ENCODE measurements around the gene SPTLC3.
A peak's percentile ranks its signal among the peaks of the same experiment; 100 is the strongest.
"Not testable (repeated sequence)": the region's sequence is repeated elsewhere in the genome, so short reads cannot be mapped to it uniquely, and the experiment has no call there.

Gene SPTLC3

GRCh38 chr20:13008761-13009681 is at the start of gene SPTLC3:
Gene SPTLC3 (plus strand): TSS chr20:13008972. CDS start chr20:13009268, 296 bp downstream.
- DNase-seq = peak in 13 of 58 donors; percentile 0 to 38 (median 10)

GRCh38 chr20:12961725-12962124 is 47.0 kb upstream of the SPTLC3 start:
- DNase-seq = no peak

- DNase-seq = no peak
Observed at GRCh38 chr20:12962895-12963294, 45.9 kb upstream of the SPTLC3 start.

- DNase-seq = no peak
Observed at GRCh38 chr20:12963416-12963815, 45.4 kb upstream of the SPTLC3 start.

- DNase-seq = peak in 2 of 58 donors; percentile 1 to 11
Observed at GRCh38 chr20:12965212-12965869, 43.4 kb upstream of the SPTLC3 start.

GRCh38 chr20:12965870-12966251 is 42.9 kb upstream of the SPTLC3 start:
- peak in 3 of 58 donors; percentile 1 to 18 (median 2) for DNase-seq

- peak in 2 of 58 donors; percentile 16 to 37 for DNase-seq
Observed at GRCh38 chr20:12966468-12967085, 42.2 kb upstream of the SPTLC3 start.

- DNase-seq = no peak
Observed at GRCh38 chr20:12967932-12968331, 40.8 kb upstream of the SPTLC3 start.

- no peak for DNase-seq
Observed at GRCh38 chr20:12968472-12968871, 40.3 kb upstream of the SPTLC3 start.

GRCh38 chr20:12969071-12969669 is 39.6 kb upstream of the SPTLC3 start:
- DNase-seq = no peak

GRCh38 chr20:12970372-12970821 is 38.4 kb upstream of the SPTLC3 start:
- DNase-seq = peak in 5 of 58 donors; percentile 1 to 27 (median 7)

- DNase-seq = no peak
Observed at GRCh38 chr20:12975833-12976608, 32.8 kb upstream of the SPTLC3 start.

GRCh38 chr20:12976720-12977309 is 32.0 kb upstream of the SPTLC3 start:
- DNase-seq = no peak

- DNase-seq = no peak
Observed at GRCh38 chr20:12977328-12978125, 31.2 kb upstream of the SPTLC3 start.

- DNase-seq = no peak
Observed at GRCh38 chr20:12978126-12978394, 30.7 kb upstream of the SPTLC3 start.

- no peak for DNase-seq
Observed at GRCh38 chr20:12978613-12979495, 29.9 kb upstream of the SPTLC3 start.

GRCh38 chr20:12979713-12980112 is 29.1 kb upstream of the SPTLC3 start:
- DNase-seq = not testable (repeated sequence)

GRCh38 chr20:12982098-12982497 is 26.7 kb upstream of the SPTLC3 start:
- no peak for DNase-seq

Data from anterior cingulate cortex (tissue), 58 donors.